Osteoblast (primary cell): Measurements from ENCODE around the gene ATG7. TPM values are rescaled to one million over a fixed set of nuclear protein-coding genes. Genes with fewer than 3 reads are reported as not detected.

Experiments
- DNase-seq: peaks from one replicate; pipeline ENCODE4 v3.0.0; 2011; ENCODE audit warnings: low spot score, mixed read lengths; ENCODE audit not compliant: insufficient read length; ENCODE audit errors: missing footprints
- H2AFZ ChIP-seq: 2 replicates; pipeline ENCODE4 v1.6.0; 2011; ENCODE audit warnings: mild to moderate bottlenecking, low read length
- H3K27ac ChIP-seq: 2 replicates; pipeline ENCODE4 v1.5.1; 2011; ENCODE audit warnings: mild to moderate bottlenecking, low read depth, low read length, moderate library complexity
- H3K27me3 ChIP-seq: 2 replicates; pipeline ENCODE4 v1.6.0; 2012; ENCODE audit warnings: mild to moderate bottlenecking, control low read depth, inconsistent platforms, low read length, moderate library complexity; ENCODE audit not compliant: insufficient read depth
- H3K36me3 ChIP-seq: 2 replicates; pipeline ENCODE4 v1.5.1; 2011; ENCODE audit warnings: mild to moderate bottlenecking, low read length, control low read depth, moderate library complexity; ENCODE audit not compliant: insufficient read depth
- H3K4me1 ChIP-seq: 2 replicates; pipeline ENCODE4 v1.5.1; 2011; ENCODE audit warnings: mild to moderate bottlenecking, low read length, control low read depth, moderate library complexity; ENCODE audit not compliant: insufficient read depth
- H3K4me2 ChIP-seq: 2 replicates; pipeline ENCODE4 v1.6.0; 2011; ENCODE audit warnings: mild to moderate bottlenecking, low read length; ENCODE audit not compliant: insufficient read depth
- H3K4me3 ChIP-seq: fragments of 200-600 bp; sonication (generic); 3 replicates; pipeline ENCODE4 v1.5.1; 2012; ENCODE audit warnings: mild to moderate bottlenecking, low read length, inconsistent platforms; ENCODE audit not compliant: insufficient read depth
- H3K79me2 ChIP-seq: 2 replicates; pipeline ENCODE4 v1.6.0; 2012; ENCODE audit warnings: mild to moderate bottlenecking, low read length, control low read depth, inconsistent platforms; ENCODE audit not compliant: insufficient read depth
- H3K9me3 ChIP-seq: 2 replicates; pipeline ENCODE4 v1.5.1; 2011; ENCODE audit warnings: low read depth, low read length, control low read depth
- H4K20me1 ChIP-seq: 2 replicates; pipeline ENCODE4 v1.6.0; 2012; ENCODE audit warnings: mild to moderate bottlenecking, low read length, control low read depth; ENCODE audit not compliant: insufficient read depth
- CTCF ChIP-seq: IDR thresholded peaks from 2 replicates; pipeline ENCODE4 v1.5.1; 2011; ENCODE audit warnings: mild to moderate bottlenecking, low read depth, low read length, moderate library complexity; ENCODE audit errors: extremely low read depth
- total RNA-seq: library from RNA; depleted of rRNA; stranded (reverse); fragments of >200 nt; gene quantifications from 2 replicates; pipeline ENCODE4 v1.2.3, GENCODE V29; 2012

Gene ATG7
- total RNA-seq, 1 donor: 93.4 TPM

- H3K79me2 ChIP-seq: peaks cover 2% of the 10 kb centered on the region
- peak overlapping the region; percentile 86 for H3K27ac ChIP-seq
- peak overlapping the region; percentile 38 for H3K4me3 ChIP-seq
- no peak overlapping the region for H2AFZ ChIP-seq
- no peak for TF ChIP-seq CTCF
- no peaks in the 10 kb centered on the region for H4K20me1 ChIP-seq
- H3K4me2 ChIP-seq: peak overlapping the region; percentile 79
- H3K4me1 ChIP-seq: peaks cover 35% of the 10 kb centered on the region
- DNase-seq: peak; percentile 90
- no peaks in the 10 kb centered on the region for H3K9me3 ChIP-seq
- H3K36me3 ChIP-seq: peaks cover 10% of the 10 kb centered on the region
- H3K27me3 ChIP-seq: no peaks in the 10 kb centered on the region
These were observed 193.8 kb downstream of the ATG7 start for GRCh38 chr3:11465744-11466616.

- TF ChIP-seq CTCF: no peak
- no peak overlapping the region for H2AFZ ChIP-seq
- H3K27ac ChIP-seq: peak overlapping the region; percentile 86
- H4K20me1 ChIP-seq: no peaks in the 10 kb centered on the region
- H3K4me2 ChIP-seq: no peak overlapping the region
- H3K79me2 ChIP-seq: peaks cover 4% of the 10 kb centered on the region
- DNase-seq: no peak
- H3K9me3 ChIP-seq: no peaks in the 10 kb centered on the region
- H3K27me3 ChIP-seq: no peaks in the 10 kb centered on the region
- H3K36me3 ChIP-seq: peaks cover 10% of the 10 kb centered on the region
- no peak overlapping the region for H3K4me3 ChIP-seq
- H3K4me1 ChIP-seq: peaks cover 35% of the 10 kb centered on the region
These were observed 195.7 kb downstream of the ATG7 start for GRCh38 chr3:11467875-11468274.

- peaks cover 4% of the 10 kb centered on the region for H3K79me2 ChIP-seq
- no peak overlapping the region for H3K4me2 ChIP-seq
- no peaks in the 10 kb centered on the region for H3K27me3 ChIP-seq
- H3K27ac ChIP-seq: no peak overlapping the region
- no peak for TF ChIP-seq CTCF
- no peak overlapping the region for H2AFZ ChIP-seq
- peaks cover 27% of the 10 kb centered on the region for H3K4me1 ChIP-seq
- no peaks in the 10 kb centered on the region for H3K9me3 ChIP-seq
- no peak for DNase-seq
- no peak overlapping the region for H3K4me3 ChIP-seq
- H4K20me1 ChIP-seq: no peaks in the 10 kb centered on the region
- peaks cover 10% of the 10 kb centered on the region for H3K36me3 ChIP-seq
These were observed 198.0 kb downstream of the ATG7 start for GRCh38 chr3:11470031-11470853.

GRCh38 chr3:11475324-11475723 lies 203.1 kb downstream of the ATG7 start:
- peaks cover 2% of the 10 kb centered on the region for H3K79me2 ChIP-seq
- TF ChIP-seq CTCF: no peak
- DNase-seq: no peak
- no peaks in the 10 kb centered on the region for H3K9me3 ChIP-seq
- H3K36me3 ChIP-seq: no peaks in the 10 kb centered on the region
- no peak overlapping the region for H3K27ac ChIP-seq
- H3K27me3 ChIP-seq: no peaks in the 10 kb centered on the region
- peaks cover 31% of the 10 kb centered on the region for H3K4me1 ChIP-seq
- no peak overlapping the region for H3K4me3 ChIP-seq
- H3K4me2 ChIP-seq: no peak overlapping the region
- H4K20me1 ChIP-seq: no peaks in the 10 kb centered on the region
- no peak overlapping the region for H2AFZ ChIP-seq
